WTC11 (cell line): ENCODE data around the gene SAP30BP. TPM values are rescaled to one million over a fixed set of nuclear protein-coding genes. Genes with fewer than 3 reads are reported as not detected.

Experiments used
- ATAC-seq: fragments of 200-7000 bp; cut with Tn5 transposase; 2 replicates; pipeline ENCODE4 v1.10.0; 2021; ENCODE audit warnings: mild to moderate bottlenecking, moderate library complexity
- CTCF ChIA-PET: fragments of 300-600 bp; sonication (Branson Sonifier 250); formaldehyde crosslinking; loops from one replicate; lab custom pipeline; 2021; ENCODE audit warnings: antibody characterized with exemption; lab: Charles Lee
- POLR2A ChIA-PET: fragments of 350-600 bp; sonication (Branson Sonifier 250); formaldehyde crosslinking; loops from one replicate; lab custom pipeline; 2021; ENCODE audit warnings: antibody characterized with exemption; lab: Charles Lee
- DNase-seq: peaks from one replicate; pipeline ENCODE4 v3.0.0; 2021; ENCODE audit warnings: low spot score
- H3K27ac Mint-ChIP-seq: 2 replicates; pipeline ENCODE4 v1.8.0; 2021; ENCODE audit warnings: mixed read lengths
- H3K27me3 Mint-ChIP-seq: 2 replicates; pipeline ENCODE4 v1.8.0; 2021; ENCODE audit warnings: low read depth, mild to moderate bottlenecking, moderate library complexity, mixed read lengths
- H3K36me3 Mint-ChIP-seq: 2 replicates; pipeline ENCODE4 v1.8.0; 2021; ENCODE audit warnings: mixed read lengths
- H3K4me1 Mint-ChIP-seq: 2 replicates; pipeline ENCODE4 v1.8.0; 2022; ENCODE audit warnings: mixed read lengths
- H3K4me3 Mint-ChIP-seq: 2 replicates; pipeline ENCODE4 v1.8.0; 2021; ENCODE audit warnings: mild to moderate bottlenecking, moderate library complexity, mixed read lengths
- H3K9me3 Mint-ChIP-seq: 2 replicates; pipeline ENCODE4 v1.8.0; 2021; ENCODE audit warnings: mixed read lengths
- AR ChIP-seq: fragments of 250-450 bp; sonication (Bioruptor Pico); IDR thresholded peaks from 2 replicates; pipeline ENCODE4 v1.9.0; 2021; ENCODE audit warnings: mild to moderate bottlenecking
- ATF2 ChIP-seq: sonication (generic); formaldehyde crosslinking; IDR thresholded peaks from 2 replicates; pipeline ENCODE4 v1.8.1; 2022; ENCODE audit warnings: low read depth, missing genetic modification reagents, borderline replicate concordance
- CBFB ChIP-seq: sonication (generic); formaldehyde crosslinking; IDR thresholded peaks from 2 replicates; pipeline ENCODE4 v1.8.1; 2022; ENCODE audit warnings: mild to moderate bottlenecking, low read depth, missing genetic modification reagents
- ERG ChIP-seq: fragments of 250-450 bp; sonication (Bioruptor Pico); IDR thresholded peaks from 2 replicates; pipeline ENCODE4 v1.8.0; 2021; ENCODE audit warnings: mild to moderate bottlenecking
- FOXK1 ChIP-seq: sonication (generic); formaldehyde crosslinking; IDR thresholded peaks from 2 replicates; pipeline ENCODE4 v1.8.0; 2022; ENCODE audit warnings: mild to moderate bottlenecking, moderate library complexity, missing genetic modification reagents
- FOXP4 ChIP-seq: sonication (generic); formaldehyde crosslinking; IDR thresholded peaks from 2 replicates; pipeline ENCODE4 v1.8.0; 2022; ENCODE audit warnings: mild to moderate bottlenecking, missing genetic modification reagents
- GRHL2 ChIP-seq: fragments of 250-450 bp; sonication (Bioruptor Pico); IDR thresholded peaks from 2 replicates; pipeline ENCODE4 v1.8.0; 2022; ENCODE audit warnings: mild to moderate bottlenecking, moderate library complexity; ENCODE audit not compliant: insufficient replicate concordance, severe bottlenecking
- IRF1 ChIP-seq: sonication (generic); formaldehyde crosslinking; IDR thresholded peaks from 2 replicates; pipeline ENCODE4 v1.8.0; 2023; ENCODE audit warnings: missing genetic modification reagents
- JAZF1 ChIP-seq: fragments of 250-450 bp; sonication (Bioruptor Pico); IDR thresholded peaks from 2 replicates; pipeline ENCODE4 v1.9.0; 2021; ENCODE audit warnings: moderate library complexity, mild to moderate bottlenecking, inconsistent platforms
- MLX ChIP-seq: sonication (generic); formaldehyde crosslinking; IDR thresholded peaks from 2 replicates; pipeline ENCODE4 v1.8.1; 2023; ENCODE audit warnings: mild to moderate bottlenecking, missing genetic modification reagents, moderate library complexity
- NR3C1 ChIP-seq: sonication (generic); formaldehyde crosslinking; conservative IDR thresholded peaks from 2 replicates; pipeline ENCODE4 v1.8.1; 2023; ENCODE audit warnings: low read depth, mild to moderate bottlenecking, missing genetic modification reagents
- PRRX2 ChIP-seq: fragments of 250-450 bp; sonication (Bioruptor Pico); IDR thresholded peaks from 2 replicates; pipeline ENCODE4 v1.8.0; 2021; ENCODE audit warnings: mild to moderate bottlenecking
- STAT6 ChIP-seq: sonication (generic); formaldehyde crosslinking; conservative IDR thresholded peaks from 2 replicates; pipeline ENCODE4 v1.8.1; 2023; ENCODE audit warnings: mild to moderate bottlenecking, low read depth, missing genetic modification reagents, moderate library complexity
- USF2 ChIP-seq: sonication (generic); formaldehyde crosslinking; IDR thresholded peaks from 2 replicates; pipeline ENCODE4 v1.8.1; 2023; ENCODE audit warnings: mild to moderate bottlenecking, missing genetic modification reagents, moderate library complexity
- ZBTB43 ChIP-seq: sonication (generic); formaldehyde crosslinking; IDR thresholded peaks from 2 replicates; pipeline ENCODE4 v1.8.1; 2023; ENCODE audit warnings: mild to moderate bottlenecking, missing genetic modification reagents
- ZNF532 ChIP-seq: fragments of 250-450 bp; sonication (Bioruptor Pico); IDR thresholded peaks from 2 replicates; pipeline ENCODE4 v1.9.0; 2021; ENCODE audit warnings: mild to moderate bottlenecking, borderline replicate concordance
- total RNA-seq: library from RNA; stranded (reverse); gene quantifications from 3 replicates; pipeline ENCODE4 v1.2.3, GENCODE V29; 2021

The SAP30BP gene
- total RNA-seq, 1 experiment from 2014 or later = 86.8 TPM

- TF ChIP-seq NR3C1 (CRISPR knock-in tag) (no peak), MLX (CRISPR knock-in tag) (no peak), JAZF1 (no peak), AR (CRISPR knock-in tag) (no peak)
Measured at GRCh38 chr17:75680431-75680830, 13.3 kb downstream of the SAP30BP start (continued).

GRCh38 chr17:75681289-75681688, 14.2 kb downstream of the SAP30BP start:
- Mint-ChIP-seq H3K27ac (no peak overlapping the region), H3K4me1 (no peaks in the 10 kb centered on the region), H3K36me3 (peaks cover 9% of the 10 kb centered on the region; the same call in 1 of the 2 replicates), H3K27me3 (no peaks in the 10 kb centered on the region), H3K9me3 (no peaks in the 10 kb centered on the region), H3K4me3 (no peak overlapping the region)
- CTCF ChIA-PET = interaction anchor here (1.7 to 2.9 kb wide), 3 partner anchors 48 to 80 kb away, joined by 5 to 17 read pairs (median 8); partner anchors contain the start of gene SMIM5
- POLR2A ChIA-PET = no interaction called here
- no peak for ATAC-seq
- no peak for DNase-seq
- TF ChIP-seq USF2 (CRISPR knock-in tag) (no peak), ZNF532 (CRISPR knock-in tag) (no peak), ZBTB43 (no peak), STAT6 (no peak), ATF2 (CRISPR knock-in tag) (no peak), FOXP4 (CRISPR knock-in tag) (no peak), IRF1 (CRISPR knock-in tag) (no peak), FOXK1 (no peak), GRHL2 (CRISPR knock-in tag) (no peak), CBFB (no peak), PRRX2 (no peak), ERG (CRISPR knock-in tag) (no peak)
